GM12872 (cell line): ENCODE measurements around the gene RUVBL2.

Experiments used
- TF ChIP-seq, protein P1 (sequence below): IDR thresholded peaks from 3 replicates; pipeline ENCODE4 v1.5.1; 2011; ENCODE audit warnings: low read depth, mild to moderate bottlenecking, low read length, moderate library complexity; ENCODE audit not compliant: insufficient read depth

The RUVBL2 gene

DNA sequence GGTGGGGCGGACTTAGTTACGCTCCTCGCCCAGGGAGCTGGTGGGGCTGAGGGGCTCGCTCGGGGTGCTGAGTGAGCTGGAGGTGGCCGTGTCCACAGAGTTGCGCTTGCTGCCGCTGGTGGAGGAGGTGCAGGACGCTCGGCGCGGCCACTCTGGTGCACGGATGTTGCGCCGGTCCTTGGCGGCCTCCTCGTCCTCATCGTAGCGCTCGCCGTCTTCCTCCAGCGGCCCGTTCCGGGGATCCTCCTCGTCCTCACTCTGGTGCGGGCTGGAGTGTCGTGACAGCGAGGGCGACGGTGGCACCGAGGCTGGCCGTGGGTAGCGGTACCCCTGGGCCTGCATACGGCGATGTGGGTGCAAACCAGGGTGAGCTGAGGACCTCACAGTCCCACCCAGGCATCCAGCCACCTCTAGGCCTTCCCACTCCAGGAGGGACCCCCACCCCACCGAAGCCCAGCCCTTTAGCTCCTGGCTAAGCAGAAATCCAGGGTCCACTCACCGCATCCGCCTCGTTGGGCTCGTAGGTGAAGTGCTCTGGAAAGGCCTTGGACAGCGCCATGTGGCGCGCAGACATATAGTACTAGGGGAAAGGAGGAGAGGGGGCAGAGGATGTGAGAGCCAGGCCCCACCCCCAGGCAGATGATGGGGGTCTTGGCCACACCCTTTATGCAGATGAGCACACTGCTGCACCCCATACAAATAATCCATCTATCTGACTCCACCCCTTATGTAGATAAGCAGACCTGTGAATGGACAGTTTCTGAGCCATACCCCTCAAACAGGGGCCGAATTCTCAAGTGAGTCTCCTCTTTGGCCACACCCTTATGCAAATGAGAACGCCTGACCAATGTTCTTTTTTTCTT is 24.2 kb upstream of the RUVBL2 start:
- TF ChIP-seq, protein P1, sequence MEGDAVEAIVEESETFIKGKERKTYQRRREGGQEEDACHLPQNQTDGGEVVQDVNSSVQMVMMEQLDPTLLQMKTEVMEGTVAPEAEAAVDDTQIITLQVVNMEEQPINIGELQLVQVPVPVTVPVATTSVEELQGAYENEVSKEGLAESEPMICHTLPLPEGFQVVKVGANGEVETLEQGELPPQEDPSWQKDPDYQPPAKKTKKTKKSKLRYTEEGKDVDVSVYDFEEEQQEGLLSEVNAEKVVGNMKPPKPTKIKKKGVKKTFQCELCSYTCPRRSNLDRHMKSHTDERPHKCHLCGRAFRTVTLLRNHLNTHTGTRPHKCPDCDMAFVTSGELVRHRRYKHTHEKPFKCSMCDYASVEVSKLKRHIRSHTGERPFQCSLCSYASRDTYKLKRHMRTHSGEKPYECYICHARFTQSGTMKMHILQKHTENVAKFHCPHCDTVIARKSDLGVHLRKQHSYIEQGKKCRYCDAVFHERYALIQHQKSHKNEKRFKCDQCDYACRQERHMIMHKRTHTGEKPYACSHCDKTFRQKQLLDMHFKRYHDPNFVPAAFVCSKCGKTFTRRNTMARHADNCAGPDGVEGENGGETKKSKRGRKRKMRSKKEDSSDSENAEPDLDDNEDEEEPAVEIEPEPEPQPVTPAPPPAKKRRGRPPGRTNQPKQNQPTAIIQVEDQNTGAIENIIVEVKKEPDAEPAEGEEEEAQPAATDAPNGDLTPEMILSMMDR: no peak

DNA sequence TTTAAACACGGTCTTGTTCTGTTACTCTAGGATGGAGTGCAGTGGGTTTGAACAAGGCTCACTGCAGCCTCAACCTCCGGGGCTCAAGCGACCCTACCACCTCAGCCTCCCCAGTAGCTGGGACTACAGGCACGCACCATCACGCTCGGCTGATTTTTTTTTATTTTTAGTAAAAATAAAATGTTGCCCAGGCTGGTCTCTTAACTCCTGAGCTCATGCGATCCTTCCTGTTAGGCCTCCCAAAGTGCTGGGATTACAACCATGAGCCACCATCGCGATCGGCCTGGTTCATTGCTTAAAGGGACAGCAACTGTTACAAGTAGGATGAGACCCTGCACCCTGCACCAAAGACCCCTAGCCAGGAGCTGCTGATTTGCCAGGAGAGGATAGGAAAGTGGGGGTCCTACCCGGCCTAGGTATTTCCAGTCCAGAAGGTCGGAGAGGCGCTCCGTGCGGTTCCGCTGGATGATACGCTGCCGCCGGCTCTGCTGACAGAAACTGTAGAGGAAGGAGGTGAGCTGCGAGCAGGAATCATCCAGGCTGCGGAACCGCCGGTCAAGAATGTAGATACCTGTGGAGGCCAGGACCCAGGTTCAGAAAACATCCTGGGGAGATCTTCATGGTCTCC is 23.4 kb upstream of the RUVBL2 start:
- TF ChIP-seq, protein P1: no peak

DNA sequence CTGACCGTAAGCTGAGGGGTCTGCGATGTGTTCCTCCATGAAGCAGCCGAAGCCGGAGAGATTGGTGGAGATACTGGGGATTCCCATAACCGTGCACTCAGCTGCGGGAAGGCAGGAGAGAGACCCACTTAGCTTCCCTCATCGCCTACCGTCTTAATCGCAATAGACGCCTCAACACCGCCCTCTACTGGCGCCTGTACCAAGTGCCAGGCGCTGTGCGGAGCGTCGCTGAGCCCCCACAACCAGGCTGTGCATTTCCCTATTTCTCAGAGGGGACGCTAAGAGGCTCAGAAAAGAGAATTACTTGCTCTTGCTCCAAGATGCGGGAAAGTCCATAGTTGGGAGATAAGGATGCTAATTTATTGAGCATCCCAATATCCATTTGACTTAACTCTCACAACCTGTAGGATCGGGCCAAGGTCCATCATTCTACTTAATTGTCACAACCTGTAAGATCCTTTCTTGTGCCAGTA is 22.7 kb upstream of the RUVBL2 start:
- TF ChIP-seq, protein P1: peak; percentile 96

DNA sequence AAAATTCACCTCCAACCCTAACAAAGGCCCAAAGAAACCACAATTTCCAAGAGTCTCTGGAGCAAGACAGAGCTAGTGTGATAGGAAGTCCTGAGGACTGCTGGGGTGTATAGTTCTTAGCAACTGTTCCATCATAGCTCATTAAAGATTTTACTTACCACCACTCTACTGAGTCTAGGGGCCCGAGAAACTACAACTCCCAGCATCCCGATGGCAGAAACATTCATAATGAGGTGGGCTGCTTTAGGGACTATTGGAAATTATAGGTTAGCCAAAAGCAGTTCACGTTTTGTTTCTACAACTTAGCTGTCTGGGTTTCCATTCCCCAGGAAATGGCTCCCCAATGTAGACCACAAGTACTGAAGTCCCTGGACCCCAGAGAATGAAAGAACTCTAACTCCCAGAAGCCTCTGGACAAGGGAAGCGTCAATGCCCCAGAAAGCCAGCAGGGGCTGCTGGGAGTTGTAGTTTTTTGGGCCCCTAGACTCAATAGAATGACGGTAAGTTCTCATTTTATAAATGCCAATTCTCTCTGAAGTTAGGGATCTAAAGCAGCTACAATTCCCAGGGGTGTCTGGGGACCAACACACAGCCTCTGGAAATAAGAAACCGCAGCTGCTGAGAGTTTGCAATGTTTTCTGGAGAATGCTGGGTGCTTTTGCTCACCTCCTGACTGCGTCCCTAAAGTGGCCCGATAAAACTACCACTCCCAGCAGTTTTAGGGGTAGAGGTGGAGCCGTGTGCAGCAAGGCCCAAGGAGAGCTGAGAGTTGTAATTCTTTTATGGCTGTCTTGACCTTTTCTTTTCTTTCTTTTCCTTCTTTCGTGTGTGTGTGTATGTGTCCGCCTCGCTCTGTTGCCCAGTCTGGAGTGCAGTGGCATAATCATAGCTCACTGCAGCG is 17.5 kb upstream of the RUVBL2 start:
- TF ChIP-seq, protein P1: 0 out of 3 replicates have a peak, but pooled peaks have one; percentile 10

DNA sequence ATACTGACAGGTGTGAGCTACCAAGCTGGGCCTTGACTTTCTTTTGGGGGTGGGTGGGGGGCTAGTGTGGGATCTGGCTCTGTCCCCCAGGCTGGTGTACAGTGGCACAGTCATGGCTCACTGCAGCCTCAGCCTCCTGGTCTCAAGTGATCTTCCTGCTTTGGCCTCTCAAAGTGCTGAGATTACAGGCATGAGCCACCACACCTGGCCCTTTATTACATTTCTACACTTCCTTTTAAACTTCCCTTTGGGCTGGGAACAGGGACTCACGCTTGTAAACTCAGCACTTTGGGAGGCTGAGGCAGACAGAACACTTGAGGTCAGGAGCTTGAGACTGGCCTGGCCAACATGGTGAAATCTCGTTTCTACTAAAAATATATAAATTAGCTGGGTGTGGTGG is 16.6 kb upstream of the RUVBL2 start:
- TF ChIP-seq, protein P1: no peak

DNA sequence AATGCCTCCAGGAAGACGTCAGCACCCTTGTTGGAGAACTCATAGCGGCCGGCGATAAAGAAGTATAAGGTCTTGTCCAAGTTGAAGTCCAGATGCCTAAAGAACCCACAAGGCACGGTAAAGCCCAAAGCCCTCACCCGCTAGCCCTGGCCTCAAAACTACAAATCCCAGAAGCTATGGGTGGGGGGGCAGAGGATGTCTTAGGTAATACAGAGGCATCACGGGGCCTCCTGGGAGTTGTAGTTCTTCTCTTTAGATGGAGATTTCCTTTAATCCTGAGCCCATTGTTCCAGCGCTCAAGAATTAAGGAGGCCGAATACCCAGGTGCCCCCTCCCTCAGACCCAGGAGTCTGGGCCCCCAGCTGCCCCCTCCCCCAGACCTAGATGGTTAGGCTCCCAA is 11.4 kb upstream of the RUVBL2 start:
- TF ChIP-seq, protein P1: no peak

DNA sequence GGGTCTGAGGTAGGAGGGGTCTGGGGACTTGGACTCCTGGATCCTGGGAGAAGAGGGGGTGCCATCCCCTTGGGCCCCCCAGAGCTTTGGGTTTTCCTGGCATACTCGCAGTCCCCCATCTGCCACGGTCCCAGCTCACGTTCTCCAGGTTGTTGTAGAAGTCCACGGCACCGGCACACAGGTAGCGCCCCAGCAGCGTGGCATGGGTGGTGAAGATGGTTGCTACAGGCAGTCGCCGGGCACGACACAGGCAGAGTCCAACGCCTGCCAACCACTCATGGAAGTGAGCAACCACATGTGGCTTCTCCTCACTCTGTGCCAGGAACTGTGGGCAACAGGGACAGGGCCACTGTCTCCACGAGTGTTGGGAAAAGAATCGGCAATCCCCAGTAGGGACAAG is 8.0 kb upstream of the RUVBL2 start:
- TF ChIP-seq, protein P1: no peak
